GM19438 (cell line): ENCODE data around the gene MDH1.

Source experiments
- ATAC-seq: cut with Tn5 transposase; IDR thresholded peaks from one replicate; pipeline ENCODE4 v1.9.1; 2021; ENCODE audit warnings: low read depth; ENCODE audit not compliant: unreplicated experiment

Gene MDH1

DNA sequence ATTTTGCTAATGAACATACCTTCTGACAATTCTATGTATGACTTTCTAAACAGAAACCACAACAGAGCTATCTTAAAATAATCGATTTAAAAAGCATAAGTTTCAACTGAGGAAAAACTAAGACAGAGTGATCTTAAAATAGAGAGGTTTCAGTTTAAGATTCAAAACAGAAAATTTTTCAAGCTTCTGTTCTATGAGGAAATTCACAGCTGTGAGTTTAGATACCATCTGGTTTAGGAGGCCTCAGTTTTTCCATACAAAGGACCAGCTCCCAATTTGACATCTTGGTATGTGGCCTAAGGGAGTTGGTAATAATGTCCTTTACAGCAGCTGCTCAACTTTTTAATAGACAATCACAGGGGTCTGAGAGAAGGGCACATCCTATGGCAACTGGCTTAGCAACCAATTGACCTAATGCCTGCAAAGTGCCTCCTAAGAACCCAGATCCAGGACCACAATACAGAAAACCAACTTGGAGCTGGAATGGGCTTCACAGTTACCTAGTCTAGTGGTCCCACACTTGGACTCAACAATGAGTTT is 39.7 kb downstream of the MDH1 start:
- ATAC-seq = no peak

DNA sequence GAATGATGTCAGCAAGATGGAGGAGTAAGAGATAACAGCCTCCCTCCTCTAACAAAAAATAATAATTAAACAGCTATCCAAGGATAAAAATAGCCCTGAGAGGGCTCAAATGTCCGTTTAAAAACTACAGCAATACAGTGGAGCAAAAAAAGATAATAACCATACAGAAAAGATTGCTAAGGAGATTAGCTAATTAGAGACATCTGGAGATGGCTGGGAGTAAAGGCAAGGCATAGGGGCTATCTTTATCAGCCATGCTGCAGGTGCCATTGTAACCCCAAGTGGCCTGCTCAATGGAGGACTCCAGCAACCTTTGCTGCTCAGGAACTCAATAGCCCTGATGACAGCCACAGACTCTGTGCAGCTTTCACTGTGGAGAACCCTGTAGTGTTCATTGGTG is 42.7 kb downstream of the MDH1 start:
- no peak for ATAC-seq

DNA sequence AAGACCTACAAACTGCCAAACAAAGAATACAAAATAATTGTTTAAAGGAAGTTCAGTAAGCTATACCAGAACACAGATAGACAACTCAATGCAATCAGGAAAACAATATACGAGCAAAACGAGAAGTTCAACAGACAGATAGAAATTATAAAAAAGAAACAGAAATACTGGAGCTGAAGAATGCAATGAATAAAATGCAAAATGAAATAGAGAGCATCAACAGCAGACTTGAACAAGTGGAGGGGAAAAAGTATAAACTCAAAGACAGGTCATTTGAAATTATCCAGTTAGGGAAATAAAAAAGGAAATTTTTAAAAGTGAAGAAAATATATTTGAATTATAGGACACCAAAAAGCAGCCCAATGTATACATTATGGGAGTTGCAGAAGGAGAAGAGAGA is 43.6 kb downstream of the MDH1 start:
- no peak for ATAC-seq

DNA sequence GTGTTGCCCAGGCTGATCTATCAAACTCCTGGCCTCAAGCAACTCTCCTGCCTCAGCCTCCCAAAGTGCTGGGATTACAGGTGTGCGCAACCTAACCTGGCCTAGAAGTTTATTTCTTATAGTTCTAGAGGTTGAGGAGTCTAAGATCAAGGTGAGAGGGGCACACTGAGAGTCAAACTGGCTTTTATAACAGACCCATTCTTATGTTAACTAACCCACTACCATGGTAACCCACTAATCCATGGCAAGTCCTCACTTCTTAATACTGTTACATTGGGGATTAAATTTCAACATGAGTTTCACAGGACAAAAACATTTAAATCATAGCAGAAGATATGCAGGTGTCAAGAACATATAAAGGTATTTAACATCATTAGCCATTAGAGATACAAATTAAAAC is 50.6 kb downstream of the MDH1 start:
- ATAC-seq = no peak

DNA sequence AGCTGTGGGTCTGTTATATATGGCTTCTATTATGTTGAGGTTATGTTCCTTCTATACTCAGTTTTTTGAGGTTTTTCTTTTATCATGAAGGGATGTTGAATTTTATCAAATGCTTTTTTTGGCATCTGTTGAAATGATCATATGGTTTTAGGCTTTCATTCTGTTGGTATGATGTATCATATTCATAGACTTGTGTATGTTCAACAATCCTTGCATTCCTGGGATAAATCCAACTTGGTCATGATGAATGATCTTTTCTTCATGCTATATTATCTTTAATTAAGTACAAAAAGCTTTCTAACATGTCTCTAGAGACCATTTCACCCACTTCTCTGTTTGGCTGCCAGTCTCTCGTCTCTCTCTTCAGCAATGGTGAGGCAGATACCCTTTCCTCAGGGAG is 54.2 kb downstream of the MDH1 start:
- ATAC-seq = no peak

DNA sequence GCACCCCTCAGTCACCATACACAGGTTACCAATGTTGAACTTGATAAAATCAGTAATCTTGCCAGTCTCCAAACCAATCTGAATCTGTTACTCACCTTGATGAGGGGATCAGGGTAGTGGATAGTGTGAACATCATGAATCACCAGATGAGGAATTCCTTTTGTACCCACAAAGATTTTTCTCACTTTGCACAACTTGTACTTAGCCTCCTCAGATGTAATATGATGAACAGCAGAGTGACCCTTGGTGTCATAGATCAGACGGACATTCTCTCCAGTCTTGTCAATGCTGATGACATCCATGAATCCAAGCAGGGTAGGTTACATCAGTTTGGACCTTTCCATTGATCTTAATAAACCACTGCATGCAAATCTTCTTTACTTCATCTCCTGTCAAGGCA is 54.7 kb downstream of the MDH1 start:
- no peak for ATAC-seq

DNA sequence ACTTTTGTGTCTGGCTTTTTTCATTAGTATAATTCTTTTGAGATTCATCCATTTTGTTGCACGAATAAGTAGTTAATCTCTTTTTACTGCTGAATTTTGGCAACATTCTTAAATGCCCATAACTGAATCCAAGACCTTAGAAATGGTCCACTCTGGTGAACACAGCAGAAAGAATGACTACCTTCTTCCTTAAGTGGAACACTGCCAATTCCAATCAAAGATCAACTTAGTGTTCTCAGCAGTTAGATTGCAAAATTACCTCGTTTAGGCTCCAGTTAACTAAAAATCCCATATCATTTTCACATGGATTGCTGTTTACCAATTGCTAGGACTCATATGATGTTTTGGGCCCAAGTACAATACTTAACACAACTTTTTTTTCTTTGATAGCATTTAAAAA is 59.9 kb downstream of the MDH1 start:
- no peak for ATAC-seq

DNA sequence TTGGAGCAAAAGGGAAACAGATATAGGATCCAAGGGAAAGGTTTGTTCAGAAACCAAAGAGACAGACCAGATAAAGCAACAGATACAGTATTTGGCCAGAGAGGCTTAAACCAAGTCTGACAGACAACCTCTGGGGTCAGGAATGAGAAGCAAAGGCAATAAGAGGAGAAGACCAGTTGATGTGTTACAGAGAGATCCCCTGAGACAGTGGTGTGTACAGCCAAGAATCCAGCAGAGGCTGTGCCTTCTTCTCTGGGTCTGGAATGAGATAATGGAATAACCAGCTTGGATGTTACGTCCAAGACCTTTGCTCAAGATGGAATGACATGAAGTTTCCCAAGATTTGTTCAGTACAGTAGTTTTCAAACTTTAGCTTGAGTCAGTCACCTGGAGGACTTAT is 61.1 kb downstream of the MDH1 start:
- no peak for ATAC-seq

DNA sequence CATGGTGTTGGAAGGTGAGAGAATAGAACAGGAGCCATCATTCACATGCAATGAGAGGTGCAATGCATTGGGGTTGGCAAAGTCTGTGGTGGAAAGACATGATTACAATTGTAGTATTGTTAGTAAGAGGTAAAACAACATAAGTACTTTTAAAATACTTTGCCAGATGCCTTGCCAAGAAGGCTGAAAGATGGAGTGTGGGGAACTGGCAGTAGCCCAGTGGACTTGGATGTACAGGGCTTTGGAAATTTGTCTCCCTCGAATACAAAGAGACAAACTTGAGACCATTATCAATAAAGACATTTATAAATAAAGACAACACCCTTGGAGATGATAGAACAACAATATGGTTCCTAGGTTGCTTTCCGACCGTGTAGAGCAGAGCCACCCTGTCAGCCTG is 62.0 kb downstream of the MDH1 start:
- ATAC-seq = no peak

DNA sequence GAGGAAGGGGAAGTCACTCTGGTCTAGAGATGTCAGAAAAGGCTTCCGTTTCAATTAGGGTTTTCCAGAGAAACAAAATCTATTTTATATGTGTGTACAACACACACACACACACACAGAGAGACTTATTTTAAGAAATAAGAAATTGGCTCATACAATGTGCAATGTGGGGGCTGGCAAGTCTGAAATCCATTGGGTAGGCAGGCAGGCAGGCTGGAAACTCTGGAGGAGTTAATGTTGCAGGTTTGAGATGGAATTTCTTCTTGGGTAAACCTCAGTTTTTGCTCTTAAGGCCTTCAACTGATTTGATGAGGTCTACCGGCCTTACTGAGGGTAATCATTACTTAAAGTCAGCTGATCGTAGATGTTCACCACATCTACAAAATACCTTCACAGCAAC is 62.6 kb downstream of the MDH1 start:
- ATAC-seq = no peak

DNA sequence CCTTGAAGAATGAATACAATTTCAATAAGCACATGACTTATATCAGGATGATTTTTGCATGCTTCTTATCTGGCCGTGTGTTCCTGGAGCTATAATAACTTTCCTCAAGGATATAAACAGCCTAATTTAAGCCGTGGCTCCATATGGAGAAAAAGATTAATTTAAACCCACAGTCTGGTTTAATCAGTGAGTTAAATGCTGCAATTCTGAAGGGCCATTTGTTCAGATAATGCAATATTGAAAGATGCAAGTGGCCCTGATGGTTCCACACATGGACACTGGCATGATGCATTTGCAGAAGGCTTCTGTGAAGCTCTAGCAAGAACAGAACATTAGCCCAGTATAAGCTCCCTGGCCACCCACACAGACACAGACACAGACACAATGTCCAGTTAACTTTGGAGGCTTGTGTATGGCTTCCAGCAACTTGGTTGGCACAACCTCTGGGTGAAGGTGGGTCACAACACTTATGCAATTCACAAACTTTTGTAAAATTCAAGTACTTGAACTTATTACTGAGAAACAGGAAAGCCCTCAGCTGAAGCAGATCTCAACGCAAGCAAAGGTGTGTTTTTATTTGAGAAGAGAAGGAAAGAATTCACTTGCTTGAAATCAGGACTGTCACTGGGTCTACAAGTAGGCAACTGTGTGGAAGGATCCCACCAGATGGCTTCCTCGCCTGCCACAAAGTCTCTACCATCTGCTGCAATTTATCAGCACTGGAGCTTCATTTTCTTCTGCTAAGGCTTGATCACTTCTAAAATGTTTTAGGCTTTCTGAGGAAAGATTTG is 63.3 kb downstream of the MDH1 start:
- ATAC-seq = no peak

DNA sequence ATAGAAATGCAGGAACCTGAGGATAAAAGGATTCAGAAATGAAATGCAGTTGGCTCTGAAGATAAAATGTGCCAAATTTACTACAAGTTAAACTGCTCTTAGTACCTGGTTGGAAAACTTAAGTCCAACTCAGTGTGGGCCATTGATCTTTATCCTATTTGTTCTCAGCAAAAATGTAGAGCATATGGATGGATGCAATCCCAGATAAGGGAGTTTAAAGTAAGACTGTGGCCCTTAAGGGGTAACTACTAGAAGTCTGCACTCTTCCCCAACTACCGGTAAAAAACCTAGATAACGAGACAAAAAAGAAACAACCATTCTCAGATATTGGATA is 63.9 kb downstream of the MDH1 start:
- ATAC-seq = no peak

DNA sequence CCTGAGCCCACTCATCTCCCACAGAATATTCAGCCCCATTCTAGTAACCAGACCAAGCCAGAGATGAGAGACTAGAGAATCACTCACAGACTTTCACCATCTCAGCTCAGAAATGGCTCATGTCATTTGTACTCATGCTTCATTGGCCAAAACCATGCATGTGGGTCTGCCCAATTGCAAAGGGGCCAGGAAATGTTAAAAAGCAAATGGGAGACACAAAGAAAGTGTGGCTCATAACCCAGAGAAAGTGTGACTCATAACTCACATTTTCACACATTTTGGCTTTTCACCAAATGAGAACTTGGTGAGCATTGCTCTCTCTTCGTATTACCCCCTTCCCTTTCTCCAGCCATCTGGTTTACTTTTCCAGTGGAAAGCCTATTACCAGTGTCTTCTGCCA is 66.2 kb downstream of the MDH1 start:
- no peak for ATAC-seq
